Coronary artery (tissue), 2 donors: ENCODE data around the gene MED25.

Source experiments
- DNase-seq: peaks from one replicate; pipeline ENCODE4 v3.0.0-alpha.2; 2017; ENCODE audit warnings: low spot score
- H3K27ac ChIP-seq, 2 donors: fragments of 200-600 bp; sonication (generic); one replicate each; pipeline ENCODE4 v1.5.1; 2016 to 2019
- H3K4me3 ChIP-seq: fragments of 200-600 bp; sonication (generic); 2 replicates; pipeline ENCODE4 v1.5.1; 2016; ENCODE audit warnings: mild to moderate bottlenecking, moderate library complexity
- TF ChIP-seq, protein P1 (sequence below): fragments of 200-600 bp; sonication (generic); IDR thresholded peaks from one replicate; pipeline ENCODE4 v1.5.1; 2019; ENCODE audit warnings: antibody characterized with exemption

Gene MED25

DNA sequence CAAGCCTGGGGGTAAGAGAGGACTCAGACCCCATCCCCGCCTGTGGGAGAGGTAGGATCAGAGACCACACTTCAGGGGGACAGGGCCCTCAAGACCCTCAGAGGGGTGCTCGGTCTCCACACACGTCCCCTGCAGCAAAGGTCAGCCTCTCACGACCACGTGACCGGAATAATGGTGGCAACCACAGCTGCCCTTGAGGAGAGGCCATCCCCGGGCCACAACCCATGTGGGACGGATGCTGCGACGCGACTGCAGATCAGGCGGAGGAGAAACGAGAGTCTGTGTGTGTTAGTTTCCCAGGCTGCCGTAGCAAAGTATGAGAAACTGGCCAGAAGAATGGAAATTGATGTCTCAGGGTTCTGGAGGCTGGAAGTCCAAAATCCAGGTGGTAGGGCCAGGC lies 8.9 kb downstream of the MED25 start:
- TF ChIP-seq, protein P1, sequence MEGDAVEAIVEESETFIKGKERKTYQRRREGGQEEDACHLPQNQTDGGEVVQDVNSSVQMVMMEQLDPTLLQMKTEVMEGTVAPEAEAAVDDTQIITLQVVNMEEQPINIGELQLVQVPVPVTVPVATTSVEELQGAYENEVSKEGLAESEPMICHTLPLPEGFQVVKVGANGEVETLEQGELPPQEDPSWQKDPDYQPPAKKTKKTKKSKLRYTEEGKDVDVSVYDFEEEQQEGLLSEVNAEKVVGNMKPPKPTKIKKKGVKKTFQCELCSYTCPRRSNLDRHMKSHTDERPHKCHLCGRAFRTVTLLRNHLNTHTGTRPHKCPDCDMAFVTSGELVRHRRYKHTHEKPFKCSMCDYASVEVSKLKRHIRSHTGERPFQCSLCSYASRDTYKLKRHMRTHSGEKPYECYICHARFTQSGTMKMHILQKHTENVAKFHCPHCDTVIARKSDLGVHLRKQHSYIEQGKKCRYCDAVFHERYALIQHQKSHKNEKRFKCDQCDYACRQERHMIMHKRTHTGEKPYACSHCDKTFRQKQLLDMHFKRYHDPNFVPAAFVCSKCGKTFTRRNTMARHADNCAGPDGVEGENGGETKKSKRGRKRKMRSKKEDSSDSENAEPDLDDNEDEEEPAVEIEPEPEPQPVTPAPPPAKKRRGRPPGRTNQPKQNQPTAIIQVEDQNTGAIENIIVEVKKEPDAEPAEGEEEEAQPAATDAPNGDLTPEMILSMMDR = no peak
- H3K27ac ChIP-seq = no peak overlapping the region
- DNase-seq = no peak
- H3K4me3 ChIP-seq = no peak overlapping the region

DNA sequence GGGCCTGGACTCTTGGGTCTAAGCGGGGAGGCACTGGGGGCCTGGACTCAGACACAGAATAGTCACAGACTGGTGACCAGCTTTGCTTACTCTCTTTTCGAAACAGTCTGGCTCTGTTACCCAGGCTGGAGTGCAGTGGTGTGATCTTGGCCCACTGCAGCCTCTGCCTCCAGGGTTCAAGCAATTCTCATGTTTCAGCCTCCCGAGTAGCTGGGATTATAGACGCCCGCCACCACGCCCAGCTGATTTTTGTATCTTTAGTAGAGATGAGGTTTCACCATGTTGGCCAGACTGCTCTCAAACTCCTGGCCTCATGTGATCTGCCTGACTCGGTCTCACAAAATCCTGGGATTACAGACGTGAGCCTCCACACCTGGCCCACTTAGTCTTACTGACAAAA lies 11.1 kb downstream of the MED25 start:
- TF ChIP-seq, protein P1 = no peak
- H3K4me3 ChIP-seq = no peak overlapping the region
- DNase-seq = no peak
- no peak overlapping the region for H3K27ac ChIP-seq

DNA sequence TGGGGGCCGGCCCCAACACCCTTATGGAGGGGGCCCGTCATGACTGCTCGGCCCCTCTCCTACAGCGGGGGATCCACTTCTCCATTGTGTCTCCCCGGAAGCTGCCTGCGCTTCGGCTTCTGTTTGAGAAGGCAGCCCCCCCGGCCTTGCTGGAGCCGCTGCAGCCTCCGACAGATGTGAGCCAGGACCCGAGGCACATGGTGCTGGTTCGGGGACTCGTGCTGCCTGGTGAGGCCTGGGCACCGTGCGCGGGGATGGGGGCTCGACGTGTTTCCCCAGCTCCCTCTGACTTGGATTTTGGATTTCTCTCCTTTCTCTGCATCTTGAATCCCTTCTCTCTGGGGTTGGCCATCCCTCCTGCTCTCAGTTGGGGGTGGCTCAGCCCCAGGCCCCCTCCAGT lies 11.6 kb downstream of the MED25 start:
- Histone ChIP-seq H3K4me3 (no peak overlapping the region), H3K27ac (no peak overlapping the region)
- TF ChIP-seq, protein P1 = no peak
- DNase-seq = no peak

DNA sequence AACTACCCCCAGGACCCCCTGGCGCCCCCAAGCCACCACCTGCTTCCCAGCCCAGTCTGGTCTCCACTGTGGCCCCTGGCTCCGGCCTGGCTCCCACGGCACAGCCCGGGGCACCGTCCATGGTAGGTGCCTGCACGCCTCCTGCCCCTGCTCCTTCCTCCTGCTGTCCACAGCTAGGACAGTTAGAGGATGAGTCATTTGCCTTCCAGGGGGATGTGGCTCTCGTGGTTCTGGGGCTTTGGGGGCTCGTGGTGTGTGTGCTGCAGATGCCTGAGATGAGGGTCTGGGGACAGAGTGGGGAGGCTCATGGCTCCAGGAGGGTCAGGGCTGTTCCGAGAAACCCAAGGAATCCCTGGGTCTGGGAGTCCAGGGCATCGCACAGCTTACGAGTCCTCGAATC lies 12.7 kb downstream of the MED25 start:
- Histone ChIP-seq H3K27ac (no peak overlapping the region), H3K4me3 (no peak overlapping the region)
- TF ChIP-seq, protein P1 = no peak
- DNase-seq = no peak

DNA sequence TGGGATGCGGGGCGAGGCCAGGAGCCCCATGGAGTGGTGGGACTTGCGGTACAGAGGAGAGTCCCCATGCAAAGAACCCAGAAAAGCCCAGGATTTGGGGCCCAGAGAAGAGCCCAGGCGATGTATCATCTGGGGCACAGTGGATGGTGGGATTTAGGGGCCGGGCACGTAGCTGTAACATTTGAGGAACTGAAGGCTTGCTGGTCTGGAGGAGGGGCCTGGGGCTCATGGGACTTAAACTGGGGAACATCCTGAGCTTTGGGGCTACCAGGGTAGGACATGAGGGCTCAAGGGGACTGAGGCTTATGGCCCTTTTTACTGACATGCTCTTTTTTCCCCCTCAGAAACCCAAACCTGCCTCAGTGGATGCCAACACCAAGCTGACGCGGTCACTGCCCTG lies 13.5 kb downstream of the MED25 start:
- DNase-seq = no peak
- no peak overlapping the region for H3K4me3 ChIP-seq
- TF ChIP-seq, protein P1 = no peak
- H3K27ac ChIP-seq = no peak overlapping the region

DNA sequence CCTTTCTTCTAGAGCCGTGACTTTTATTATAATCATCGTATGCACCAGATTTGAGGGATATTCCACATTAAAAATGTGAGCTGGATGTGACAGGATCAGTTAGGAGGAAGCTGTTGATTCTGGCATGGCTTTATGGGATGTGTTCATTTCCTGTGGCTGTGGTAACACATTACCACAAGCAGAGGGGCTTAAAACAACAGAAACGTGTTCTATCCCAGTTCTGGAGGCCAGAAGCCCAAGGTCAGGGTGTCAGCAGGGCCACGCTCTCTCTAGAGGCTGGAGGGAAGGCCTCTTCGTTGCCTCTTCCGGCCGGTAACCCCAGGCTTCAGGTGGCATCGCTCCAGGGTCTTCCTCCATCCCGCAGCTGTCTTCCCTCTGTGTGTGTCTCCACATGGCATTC lies 14.5 kb downstream of the MED25 start:
- Histone ChIP-seq H3K4me3 (no peak overlapping the region), H3K27ac (no peak overlapping the region)

DNA sequence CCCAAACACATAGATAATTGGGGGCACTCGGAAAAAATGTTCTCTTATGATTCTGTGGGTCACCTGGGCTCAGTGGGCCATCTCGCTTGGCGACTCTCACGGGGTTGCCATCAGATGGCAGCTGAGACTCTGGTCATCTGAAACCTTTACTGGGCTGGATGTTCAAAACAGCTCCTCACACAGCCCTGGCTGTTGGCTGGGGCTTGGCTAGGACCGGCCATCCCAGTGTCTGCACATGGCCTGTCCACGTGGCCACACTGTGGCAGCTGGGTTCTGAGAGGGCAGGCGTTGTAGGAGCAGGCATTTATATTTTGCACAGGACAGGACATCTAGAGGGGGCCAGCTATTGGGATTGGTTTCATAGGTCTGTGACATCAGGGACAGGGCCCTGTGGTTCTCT lies 15.5 kb downstream of the MED25 start:
- no peak overlapping the region for H3K4me3 ChIP-seq
- no peak overlapping the region for H3K27ac ChIP-seq
- no peak for DNase-seq
- TF ChIP-seq, protein P1 = no peak

More for the DNA sequence above, 14.5 kb downstream of the MED25 start:
- DNase-seq = no peak
- TF ChIP-seq, protein P1 = no peak
